K562 (cell line): ENCODE results near the gene OGT. TPM values are rescaled to one million over a fixed set of nuclear protein-coding genes. Genes with fewer than 3 reads are reported as not detected.

Experiments
- ATAC-seq: fragments of 200-7000 bp; cut with Tn5 transposase; 3 replicates; pipeline ENCODE4 v1.9.1; 2020; ENCODE audit warnings: moderate library complexity
- BruUV-seq: library from RNA; stranded (reverse); fragments of 400-500 nt; replicated peaks from 2 replicates; lab custom pipeline; 2021; lab: Mats Ljungman, UMichigan
- CTCF ChIA-PET: fragments of 300-600 bp; formaldehyde crosslinking; extraction: SDS; loops from one replicate; lab custom pipeline; 2021; ENCODE audit warnings: low intra/inter-chr PET ratio; lab: Yijun Ruan, JAX
- POLR2A ChIA-PET: fragments of 300-600, 350-650 bp; sonication (Branson Sonifier 250); formaldehyde crosslinking; extraction: SDS; loops from one replicate; lab custom pipeline; 2021; ENCODE audit warnings: antibody characterized with exemption, inconsistent platforms; lab: Yijun Ruan, JAX
- DNase-seq, 4 experiments: peaks; one replicate each; pipeline versions ENCODE4 v3.0.0 to v3.0.0-alpha.2; 2011 to 2018; ENCODE audit warnings: low spot score in 3 of 4, mixed read lengths in 3 of 4; ENCODE audit errors: extremely low read depth in 1 of 4
- FAIRE-seq: peaks from 2 replicates; lab custom pipeline; 2011; peaks lifted over from hg19 to GRCh38; lab: Jason Lieb, UNC
- H2AFZ ChIP-seq: 2 replicates; pipeline ENCODE4 v1.6.0; 2011; ENCODE audit warnings: low read depth, low read length, control low read depth, inconsistent platforms
- H3K27ac ChIP-seq: fragments of 200-600 bp; 3 replicates; pipeline ENCODE4 v1.8.0; 2011; ENCODE audit warnings: low read depth, mild to moderate bottlenecking, control low read depth, inconsistent platforms, low read length, moderate library complexity, mixed read lengths; ENCODE audit errors: extremely low read depth
- H3K27me3 ChIP-seq, 2 experiments: fragments of 300-600 bp in 1 of 2; 2 replicates in 1 of 2; 3 replicates in 1 of 2; pipeline versions ENCODE4 v1.6.0 to v1.8.0; 2011; ENCODE audit warnings: inconsistent platforms in 2 of 2, low read length in 2 of 2, mild to moderate bottlenecking in 1 of 2, mixed read lengths in 1 of 2, moderate library complexity in 1 of 2; ENCODE audit not compliant: control insufficient read depth in 2 of 2, insufficient read depth in 2 of 2
- H3K36me3 ChIP-seq: fragments of 300-600 bp; 3 replicates; pipeline ENCODE4 v1.8.0; 2011; ENCODE audit warnings: mild to moderate bottlenecking, low read length, inconsistent platforms; ENCODE audit not compliant: control insufficient read depth, insufficient read depth
- H3K4me1 ChIP-seq, 2 experiments: fragments of 200-600 bp in 1 of 2; replicated peaks in 1 of 2; 2 replicates in 1 of 2; 3 replicates in 1 of 2; pipeline versions ENCODE4 v1.5.1 to v1.8.0; 2011; ENCODE audit warnings: inconsistent platforms in 2 of 2, low read length in 2 of 2, mild to moderate bottlenecking in 1 of 2, mixed read lengths in 1 of 2, moderate library complexity in 1 of 2; ENCODE audit not compliant: control insufficient read depth in 2 of 2, insufficient read depth in 2 of 2
- H3K4me2 ChIP-seq: 2 replicates; pipeline ENCODE4 v1.6.1; 2011; ENCODE audit warnings: low read length, control low read depth, inconsistent platforms, mixed read lengths; ENCODE audit not compliant: insufficient read depth
- H3K4me3 ChIP-seq: fragments of 200-600 bp; sonication (generic), shearing (Covaris generic); 2 replicates; pipeline ENCODE4 v1.5.1; 2016; ENCODE audit warnings: control low read depth, inconsistent platforms
- H3K79me2 ChIP-seq: fragments of 200-600 bp; 3 replicates; pipeline ENCODE4 v1.8.0; 2011; ENCODE audit warnings: low read length, inconsistent platforms; ENCODE audit not compliant: control insufficient read depth, insufficient read depth
- H3K9ac ChIP-seq, 2 experiments: 2 replicates each; pipeline versions ENCODE4 v1.6.0 to v1.6.1; 2011; ENCODE audit warnings: low read depth in 2 of 2, low read length in 2 of 2, control low read depth in 1 of 2, inconsistent platforms in 1 of 2, mild to moderate bottlenecking in 1 of 2, mixed read lengths in 1 of 2; ENCODE audit not compliant: insufficient read depth in 1 of 2
- H3K9me1 ChIP-seq: one replicate; pipeline ENCODE4 v1.6.0; 2011; ENCODE audit warnings: inconsistent platforms, mild to moderate bottlenecking, low read length, moderate library complexity; ENCODE audit not compliant: control insufficient read depth, insufficient read depth
- H3K9me3 ChIP-seq: replicated peaks from 2 replicates; pipeline ENCODE4 v1.5.1; 2011; ENCODE audit warnings: low read depth, low read length, inconsistent platforms; ENCODE audit not compliant: control insufficient read depth, insufficient read depth
- H4K20me1 ChIP-seq: replicated peaks from 2 replicates; pipeline ENCODE4 v1.6.1; 2011; ENCODE audit warnings: low read length, inconsistent platforms, mixed read lengths; ENCODE audit not compliant: control insufficient read depth, insufficient read depth
- CUX1 ChIP-seq: fragments of 200-800 bp; sonication (Bioruptor generic); IDR thresholded peaks from 2 replicates; pipeline ENCODE4 v1.6.1; 2016; ENCODE audit warnings: missing genetic modification characterization, missing compliant biosample characterization
- ESRRB ChIP-seq: fragments of 250-450 bp; sonication (Bioruptor Pico); IDR thresholded peaks from 2 replicates; pipeline ENCODE4 v1.5.0; 2020; ENCODE audit warnings: mild to moderate bottlenecking, moderate library complexity, borderline replicate concordance
- FOXO4 ChIP-seq: fragments of 450-650 bp; formaldehyde crosslinking; IDR thresholded peaks from 2 replicates; pipeline ENCODE4 v1.4.0; 2020; ENCODE audit warnings: mild to moderate bottlenecking, moderate library complexity
- HDAC1 ChIP-seq, 2 experiments: fragments of 450-650 bp; IDR thresholded peaks; 2 replicates each; pipeline ENCODE4 v1.6.1; 2016 to 2017; ENCODE audit warnings: inconsistent platforms in 1 of 2, mild to moderate bottlenecking in 1 of 2, moderate library complexity in 1 of 2
- MBD2 ChIP-seq: sonication (generic); IDR thresholded peaks from 2 replicates; pipeline ENCODE4 v1.6.1; 2016; ENCODE audit warnings: low read depth, borderline replicate concordance
- NFE2L1 ChIP-seq: fragments of 450-650 bp; IDR thresholded peaks from 2 replicates; pipeline ENCODE4 v1.6.1; 2016; ENCODE audit warnings: missing genetic modification characterization, low read depth, mild to moderate bottlenecking, missing compliant biosample characterization, moderate library complexity, borderline replicate concordance
- SPI1 ChIP-seq: IDR thresholded peaks from 2 replicates; pipeline ENCODE4 v1.6.1; 2011; ENCODE audit warnings: low read depth, low read length, control low read depth, borderline replicate concordance
- SRSF1 ChIP-seq: fragments of 200-400 bp; formaldehyde crosslinking; IDR thresholded peaks from 2 replicates; pipeline ENCODE4 v1.6.1; 2017; ENCODE audit warnings: mild to moderate bottlenecking, low read depth, low read length, moderate library complexity
- TCFL5 ChIP-seq: fragments of 250-450 bp; sonication (Bioruptor Pico); conservative IDR thresholded peaks from 2 replicates; pipeline ENCODE4 v1.6.1; 2021; ENCODE audit warnings: mild to moderate bottlenecking, moderate library complexity, matching md5 sums
- ZBTB17 ChIP-seq: fragments of 450-650 bp; formaldehyde crosslinking; IDR thresholded peaks from 2 replicates; pipeline ENCODE4 v1.4.0; 2020; ENCODE audit warnings: mild to moderate bottlenecking
- ZBTB8A ChIP-seq: fragments of 450-650 bp; IDR thresholded peaks from 2 replicates; pipeline ENCODE4 v1.6.1; 2018; ENCODE audit warnings: mild to moderate bottlenecking, moderate library complexity; ENCODE audit not compliant: partially characterized antibody
- ZKSCAN1 ChIP-seq: fragments of 150-350 bp; IDR thresholded peaks from 2 replicates; pipeline ENCODE4 v1.6.1; 2016; ENCODE audit warnings: low read depth, low read length
- ZNF253 ChIP-seq: fragments of 250-450 bp; sonication (Bioruptor Pico); conservative IDR thresholded peaks from 2 replicates; pipeline ENCODE4 v1.6.1; 2021; ENCODE audit warnings: mild to moderate bottlenecking
- ZNF589 ChIP-seq: fragments of 200-800 bp; sonication (Bioruptor generic); IDR thresholded peaks from 2 replicates; pipeline ENCODE4 v1.6.1; 2016; ENCODE audit warnings: low read depth, missing genetic modification characterization, missing compliant biosample characterization
- WGBS: fragments of 100-300 bp; shearing (Covaris generic); methylation state at CpG from one replicate; pipeline ENCODE4 v1.1.6; 2016; ENCODE audit warnings: low coverage, mixed read lengths; ENCODE audit not compliant: insufficient coverage; ENCODE audit errors: missing lambda C conversion rate; 5-methylcytosine and 5-hydroxymethylcytosine counted together
- in situ Hi-C: fragments of 300-500 bp; cut with MboI; formaldehyde crosslinking; loops from 4 replicates; pipeline ENCODE4 v1.15.0; 2018; ENCODE audit warnings: inconsistent platforms, mixed read lengths
- intact Hi-C: fragments of 100-400 bp; cut with micrococcal nuclease; formaldehyde crosslinking; loops from 2 replicates; pipeline ENCODE4 v1.14.2; 2022
- polyA plus RNA-seq, 8 experiments: library from polyadenylated mRNA; depleted of rRNA in 4 of 8; stranded (reverse) in 5 of 8; unstranded in 3 of 8; fragments of >200 nt; fragmentation: Nextera tagmentation in 2 of 8; fragmentation: Illumina TruSeq in 1 of 8; extraction: Ambion mirVana in 2 of 8; extraction: Trizol in 1 of 8; gene quantifications; 2 replicates each; pipeline versions ENCODE4 v1.2.1 to v1.2.3, GENCODE V29; 2011 to 2014; ENCODE audit warnings: inconsistent platforms in 1 of 8, missing spikeins in 1 of 8
- total RNA-seq, 7 experiments: library from RNA; depleted of rRNA in 6 of 7; stranded (reverse); fragments of >200 nt in 6 of 7; fragmentation: Illumina TruSeq in 2 of 7; extraction: Trizol in 2 of 7; gene quantifications; 2 replicates each; pipeline versions ENCODE4 v1.2.1 to v1.2.3, GENCODE V29; 2011 to 2021; ENCODE audit warnings: low replicate concordance in 1 of 7

The OGT gene
- total and polyA plus RNA-seq, 9 of the 15 experiments (the other 6 are each of a cell fraction or from before 2014, with no cell fraction given): 38.9 to 347 (median 117) TPM

GRCh38 chrX:71586929-71587328 lies 54.0 kb downstream of the OGT start:
- Histone ChIP-seq H3K4me1 (no peaks in the 10 kb centered on the region), H3K9ac (no peak overlapping the region), H3K4me3 (no peak overlapping the region), H3K36me3 (no peaks in the 10 kb centered on the region), H4K20me1 (no peaks in the 10 kb centered on the region), H3K27ac (no peak overlapping the region), H3K9me1 (no peaks in the 10 kb centered on the region), H3K4me2 (no peak overlapping the region), H2AFZ (no peak overlapping the region), H3K9me3 (no peaks in the 10 kb centered on the region), H3K79me2 (no peaks in the 10 kb centered on the region), H3K27me3 (no peaks in the 10 kb centered on the region)
- ATAC-seq (no peak), FAIRE-seq (no peak), DNase-seq (no peak)
- BruUV-seq: no TSS peak
- in situ Hi-C loops (no loop called here), intact Hi-C loops (no loop called here)
- WGBS: 79% methylated on average over 2 of the region's 2 CpGs
- no peak for TF ChIP-seq SPI1
- TF ChIP-seq NFE2L1: no peak
- TF ChIP-seq ZBTB8A: no peak
- TF ChIP-seq TCFL5 (CRISPR knock-in tag): no peak
- no peak for TF ChIP-seq SRSF1
- no peak for TF ChIP-seq ZNF589
- no peak for TF ChIP-seq MBD2
- TF ChIP-seq CUX1: no peak
- no peak for TF ChIP-seq FOXO4 (CRISPR knock-in tag)
- no peak for TF ChIP-seq ZBTB17 (CRISPR knock-in tag)
- TF ChIP-seq HDAC1 (IDR thresholded peaks at IDR 0.05): no peak
- no peak for TF ChIP-seq ZNF253 (CRISPR knock-in tag)
- TF ChIP-seq ESRRB: no peak
- TF ChIP-seq ZKSCAN1: no peak
- POLR2A ChIA-PET: no interaction called here
- CTCF ChIA-PET: no interaction called here
